Activated CD8-positive, alpha-beta memory T cell treated with anti-CD3 and anti-CD28 coated beads for 36 hours (primary cell): ENCODE measurements around the gene EGFL8. TPM values are rescaled to one million over a fixed set of nuclear protein-coding genes. Genes with fewer than 3 reads are reported as not detected.

Source experiments
- CTCF ChIA-PET: fragments of 350-600 bp; sonication (Branson Sonifier 250); formaldehyde crosslinking; loops from one replicate; lab custom pipeline; 2021; ENCODE audit warnings: antibody characterized with exemption; lab: Charles Lee
- POLR2A ChIA-PET: fragments of 350-600 bp; sonication (Branson Sonifier 250); formaldehyde crosslinking; loops from one replicate; lab custom pipeline; 2021; ENCODE audit warnings: antibody characterized with exemption; lab: Charles Lee
- total RNA-seq, 2 experiments: library from RNA; stranded (reverse); gene quantifications; one replicate each; pipeline ENCODE4 v1.2.3, GENCODE V29; 2021

The EGFL8 gene
- total RNA-seq, 2 experiments from 2014 or later: 11.9 to 12.3 TPM

- POLR2A ChIA-PET: interaction anchor here (0.5 to 0.9 kb wide), 2 partner anchors 15 to 36 kb away, joined by 3 to 5 read pairs; no protein-coding TSS in a partner anchor
Measured at GRCh38 chr6:32154514-32155161, 9.8 kb upstream of the EGFL8 start.

GRCh38 chr6:32156891-32157290 lies 7.5 kb upstream of the EGFL8 start:
- ChIA-PET CTCF (interaction anchor here (0.7 kb wide), 1 partner anchor 38 kb away, joined by 4 read pairs; no protein-coding TSS in a partner anchor), POLR2A (no interaction called here)

More at GRCh38 chr6:32154514-32155161, 9.8 kb upstream of the EGFL8 start:
- CTCF ChIA-PET: interaction anchor here (0.7 to 1.2 kb wide), 5 partner anchors 10 to 78 kb away, joined by 3 to 6 read pairs (median 4); partner anchors contain the start of genes EGFL8 and FKBPL

GRCh38 chr6:32158052-32158451 lies 6.3 kb upstream of the EGFL8 start:
- POLR2A ChIA-PET: no interaction called here
- CTCF ChIA-PET: interaction anchor here (1.2 kb wide), 1 partner anchor 37 kb away, joined by 3 read pairs; no protein-coding TSS in a partner anchor

DNA sequence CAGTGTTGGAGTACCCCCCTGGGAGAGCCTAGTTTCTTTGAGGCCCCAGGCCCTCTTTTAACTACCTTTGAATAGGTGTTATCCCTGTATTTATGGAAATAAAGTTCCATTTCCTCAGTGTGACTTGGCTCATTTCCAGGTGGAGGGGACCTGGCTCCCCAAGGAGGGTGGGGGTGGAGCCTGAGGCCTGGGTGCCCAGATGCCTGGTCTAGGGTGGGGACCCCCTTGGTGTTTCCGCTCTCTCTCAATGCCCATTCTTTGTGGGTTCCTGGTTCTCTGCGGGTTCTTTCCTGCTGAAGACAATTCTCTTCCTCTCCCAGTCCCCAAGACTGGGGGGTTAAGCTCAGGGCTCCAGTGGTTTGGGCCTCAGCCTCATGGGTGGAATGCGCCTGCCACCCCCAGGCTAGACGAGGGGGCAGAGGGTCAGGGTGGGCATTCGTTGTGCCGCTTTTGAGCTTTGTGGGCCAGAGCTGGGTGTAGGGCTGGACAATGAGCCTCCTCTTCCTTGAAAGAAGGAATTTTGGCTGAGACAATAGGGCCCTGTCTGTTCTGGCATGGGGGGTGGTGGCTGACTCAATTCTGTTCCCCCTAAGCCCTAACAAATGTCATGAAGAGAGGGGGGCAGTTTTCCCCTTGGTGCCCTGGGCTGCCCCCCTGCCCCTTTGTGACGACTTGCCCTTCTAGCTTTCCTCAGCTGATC lies 686 bp upstream of the EGFL8 start:
- ChIA-PET CTCF (no interaction called here), POLR2A (interaction anchor here (0.6 kb wide), 1 partner anchor 501 kb away, joined by 6 read pairs; no protein-coding TSS in a partner anchor)

DNA sequence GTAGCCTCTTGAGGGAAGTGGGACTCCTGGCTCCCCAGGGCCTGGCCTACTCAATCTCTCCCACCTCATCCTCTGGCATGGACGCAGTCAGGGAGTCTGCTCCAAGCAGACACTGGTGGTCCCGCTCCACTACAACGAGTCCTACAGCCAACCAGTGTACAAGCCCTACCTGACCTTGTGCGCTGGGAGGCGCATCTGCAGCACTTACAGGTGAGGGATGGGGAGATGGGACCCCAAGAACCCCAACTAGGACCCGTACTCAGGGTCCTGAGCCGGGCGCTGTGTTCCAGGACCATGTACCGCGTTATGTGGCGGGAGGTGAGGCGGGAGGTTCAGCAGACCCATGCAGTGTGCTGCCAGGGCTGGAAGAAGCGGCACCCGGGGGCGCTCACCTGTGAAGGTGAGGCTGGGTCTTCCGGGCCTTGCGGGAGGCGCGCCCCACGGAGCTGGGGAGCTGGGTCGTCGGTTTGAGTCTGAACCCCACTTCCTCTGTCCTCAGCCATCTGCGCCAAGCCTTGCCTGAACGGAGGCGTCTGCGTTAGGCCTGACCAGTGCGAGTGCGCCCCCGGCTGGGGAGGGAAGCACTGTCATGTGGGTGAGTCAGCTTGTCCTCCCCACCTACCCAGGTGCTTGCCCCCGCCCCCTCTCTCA lies 2.1 kb downstream of the EGFL8 start:
- CTCF ChIA-PET: no interaction called here
- POLR2A ChIA-PET: no interaction called here

GRCh38 chr6:32167154-32167760 lies 2.9 kb downstream of the EGFL8 start:
- ChIA-PET CTCF (no interaction called here), POLR2A (no interaction called here)

GRCh38 chr6:32167761-32168262 lies 3.4 kb downstream of the EGFL8 start:
- CTCF ChIA-PET: no interaction called here
- POLR2A ChIA-PET: no interaction called here

DNA sequence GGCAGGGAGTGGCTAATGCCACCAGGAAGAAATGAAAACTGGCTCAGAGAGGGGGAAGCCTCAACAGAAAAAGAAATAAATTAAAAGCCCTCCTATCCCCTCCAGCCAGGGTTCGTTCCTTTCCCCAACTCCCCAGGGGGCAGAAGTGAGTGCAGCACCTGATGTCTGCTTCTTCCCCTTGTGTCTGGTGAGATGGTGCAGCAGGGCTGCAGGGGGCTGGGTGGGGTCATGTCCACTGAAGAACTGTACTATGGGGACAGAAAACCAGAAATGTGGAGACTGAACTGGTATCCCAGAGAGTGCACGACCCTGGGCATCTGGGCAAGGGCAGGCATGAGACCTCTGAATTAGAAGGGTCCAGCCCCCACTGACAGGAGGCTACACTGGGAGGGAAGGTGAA lies 4.0 kb downstream of the EGFL8 start:
- POLR2A ChIA-PET: no interaction called here
- CTCF ChIA-PET: no interaction called here

DNA sequence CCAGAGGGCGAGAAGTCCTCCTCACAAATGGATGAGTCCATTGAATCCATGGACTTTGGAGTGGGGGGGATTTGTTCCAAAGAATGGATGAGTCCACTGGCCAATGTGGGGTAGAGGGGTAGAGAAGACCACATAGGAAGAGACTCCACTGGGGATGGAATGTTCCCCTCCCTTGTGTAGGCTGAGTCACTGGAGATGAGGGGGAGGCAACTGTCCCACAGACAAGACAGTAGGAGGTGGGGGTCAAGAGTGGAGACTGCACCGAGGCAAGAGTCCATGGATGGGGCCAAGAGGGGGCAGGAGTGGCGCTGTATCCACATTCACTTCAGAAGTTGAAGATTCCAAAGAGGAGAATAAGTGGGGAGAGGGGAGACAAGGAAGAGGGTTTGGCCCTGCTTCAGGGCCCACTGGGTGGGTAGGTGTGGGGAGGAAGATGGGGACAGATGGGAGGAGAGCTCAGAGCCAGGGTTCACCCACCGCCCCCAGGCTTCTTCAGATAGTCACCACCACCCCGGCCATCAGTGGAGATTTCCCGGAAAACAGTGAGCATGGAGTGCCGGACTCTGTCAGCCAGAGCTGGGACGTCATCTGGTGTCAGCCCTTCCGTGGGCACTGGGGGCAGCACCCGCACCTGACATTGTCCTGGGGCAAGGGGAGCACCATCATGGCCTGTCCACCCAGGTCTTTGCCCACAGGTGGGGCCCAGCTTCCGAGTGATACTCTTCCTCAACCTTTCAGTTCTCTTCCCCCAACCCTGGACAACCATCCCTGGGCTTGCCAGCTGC lies 4.6 kb downstream of the EGFL8 start:
- ChIA-PET POLR2A (no interaction called here), CTCF (no interaction called here)

DNA sequence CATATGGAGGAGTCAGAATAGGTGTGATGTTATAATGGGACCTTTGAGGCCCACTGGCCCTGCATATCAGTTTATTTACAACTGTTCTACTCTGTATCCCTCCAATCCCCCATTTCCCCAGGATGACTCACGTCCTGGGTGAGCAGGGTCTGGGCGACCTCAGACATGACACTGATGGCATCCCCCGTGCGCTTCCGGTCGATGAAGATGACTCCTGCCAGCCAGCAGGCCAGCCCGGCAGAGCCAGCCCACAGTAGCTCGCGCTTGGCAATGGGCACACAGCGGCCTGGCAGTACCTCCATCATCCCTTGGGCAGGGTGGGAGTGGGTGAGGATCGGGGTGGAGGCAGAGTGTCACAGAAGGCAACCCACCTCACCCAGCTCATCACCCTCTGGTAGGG lies 5.9 kb downstream of the EGFL8 start:
- CTCF ChIA-PET: no interaction called here
- POLR2A ChIA-PET: no interaction called here

- CTCF ChIA-PET: no interaction called here
- POLR2A ChIA-PET: no interaction called here
Measured at GRCh38 chr6:32171234-32171633, 6.8 kb downstream of the EGFL8 start.

- CTCF ChIA-PET: no interaction called here
- POLR2A ChIA-PET: no interaction called here
Measured at GRCh38 chr6:32173051-32173727, 8.8 kb downstream of the EGFL8 start.

- ChIA-PET POLR2A (no interaction called here), CTCF (no interaction called here)
Measured at GRCh38 chr6:32174416-32174815, 10.0 kb downstream of the EGFL8 start.

- CTCF ChIA-PET: no interaction called here
Measured at GRCh38 chr6:32175322-32175710, 10.9 kb downstream of the EGFL8 start.

GRCh38 chr6:32175711-32176475 lies 11.5 kb downstream of the EGFL8 start, which contains the start of gene AGPAT1:
TSS of gene AGPAT1 (minus strand) at chr6:32176084. CDS start at chr6:32171496, 4,588 bp downstream.
- ChIA-PET CTCF (interaction anchor here (1.5 to 1.7 kb wide), 2 partner anchors 12 to 20 kb away, joined by 4 read pairs; no protein-coding TSS in a partner anchor), POLR2A (interaction anchor here (0.7 kb wide), 1 partner anchor 17 kb away, joined by 4 read pairs; the partner anchor contains the start of gene GPSM3)

More at GRCh38 chr6:32175322-32175710, 10.9 kb downstream of the EGFL8 start:
- POLR2A ChIA-PET: no interaction called here

GRCh38 chr6:32176476-32177182 lies 12.2 kb downstream of the EGFL8 start:
- POLR2A ChIA-PET: interaction anchor here (0.7 kb wide), 1 partner anchor 16 kb away, joined by 4 read pairs; the partner anchor contains the start of gene GPSM3
- CTCF ChIA-PET: interaction anchor here (1.5 to 1.7 kb wide), 2 partner anchors 11 to 19 kb away, joined by 4 read pairs; no protein-coding TSS in a partner anchor
